ENCODE measurements around the gene KCNAB2. TPM values are rescaled to one million over a fixed set of nuclear protein-coding genes. Genes with fewer than 3 reads are reported as not detected.
A peak's percentile ranks its signal among the peaks of the same experiment; 100 is the strongest.

KCNAB2 gene
- total RNA-seq, 4 donors from 2014 or later: 10.9 to 12.6 (median 11.7) TPM

DNA sequence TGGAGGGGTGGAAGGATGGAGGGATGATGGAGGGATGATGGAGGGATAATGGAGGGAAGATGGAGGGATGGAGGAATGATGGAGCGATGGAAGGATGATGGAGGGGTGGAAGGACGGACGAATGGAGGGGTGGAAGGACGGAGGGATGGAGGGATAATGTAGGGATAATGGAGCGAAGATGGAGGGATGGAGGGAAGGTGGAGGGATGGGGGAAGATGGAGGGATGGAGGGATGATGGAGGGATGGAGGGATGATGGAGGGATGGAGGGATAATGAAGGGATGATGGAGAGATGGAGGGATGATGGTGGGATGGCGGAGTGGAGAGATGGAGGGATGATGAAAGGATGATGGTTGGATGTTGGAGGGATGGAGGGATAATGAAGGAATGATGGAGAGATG lies 61.3 kb downstream of the KCNAB2 start:
- no peak for ATAC-seq
- WGBS, 2 donors (ENCODE audit: low coverage in 1 of 2): 85 to 86% methylated on average over 5 to 6 of the region's 6 CpGs
- TF ChIP-seq POLR2AphosphoS5 (IDR thresholded peaks at IDR 0.05) (no peak), CTCF (IDR thresholded peaks at IDR 0.05) (no peak), POLR2A (IDR thresholded peaks at IDR 0.05) (no peak), EP300 (IDR thresholded peaks at IDR 0.05) (no peak)
- H3K36me3 ChIP-seq: peaks cover 0 to 9% of the 10 kb centered on the region in 2 donors
- H3K9me3 ChIP-seq: no peaks in the 10 kb centered on the region
- H3K4me1 ChIP-seq: no peaks in the 10 kb centered on the region
- peaks cover 46% of the 10 kb centered on the region for H3K27me3 ChIP-seq
- no peak overlapping the region for H3K27ac ChIP-seq
- no peak overlapping the region for H3K4me3 ChIP-seq

DNA sequence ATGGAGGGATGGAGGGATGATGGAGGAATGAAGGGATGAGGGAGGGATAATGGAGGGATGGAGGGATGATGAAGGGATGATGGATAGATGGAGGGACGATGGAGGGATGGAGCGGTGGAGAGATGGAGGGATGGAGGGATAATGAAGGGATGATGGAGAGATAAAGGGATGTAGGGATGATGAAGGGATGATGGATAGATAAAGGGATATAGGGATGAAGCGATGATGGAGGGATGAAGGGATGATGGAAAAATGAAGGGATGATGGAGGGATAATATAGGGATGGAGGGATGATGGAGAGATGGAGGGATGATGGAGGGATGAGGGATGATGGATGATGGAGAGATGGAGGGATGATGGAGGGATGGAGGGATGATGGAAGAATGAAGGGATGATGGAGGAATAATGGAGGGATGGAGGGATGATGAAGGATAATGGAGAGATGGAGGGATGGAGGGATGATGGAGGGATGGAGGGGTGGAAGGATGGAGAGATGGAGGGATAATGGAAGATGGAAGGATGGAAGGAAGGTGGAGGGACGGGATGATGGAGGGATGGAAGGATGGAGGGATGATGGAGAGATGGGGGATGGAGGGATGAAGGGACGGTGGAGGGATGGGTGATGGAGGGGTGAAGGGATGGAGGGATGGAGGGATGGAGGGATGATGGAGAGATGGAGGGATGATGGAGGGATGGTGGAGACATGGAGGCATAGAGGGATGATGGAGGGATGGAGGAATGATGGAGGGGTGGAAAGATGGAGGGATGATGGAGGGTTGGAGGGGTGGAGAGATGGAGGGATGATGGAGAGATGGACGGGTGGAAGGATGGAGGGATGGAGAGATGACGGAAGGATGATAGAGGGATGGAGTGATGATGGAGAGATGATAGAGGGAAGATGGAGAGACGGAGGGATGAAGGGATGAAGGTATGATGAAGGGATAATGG lies 62.0 kb downstream of the KCNAB2 start:
- 78 to 87% methylated on average over 5 to 8 of the region's 8 CpGs for WGBS, 2 donors (ENCODE audit: low coverage in 1 of 2)
- H3K27me3 ChIP-seq: peaks cover 39% of the 10 kb centered on the region
- no peak for ATAC-seq

DNA sequence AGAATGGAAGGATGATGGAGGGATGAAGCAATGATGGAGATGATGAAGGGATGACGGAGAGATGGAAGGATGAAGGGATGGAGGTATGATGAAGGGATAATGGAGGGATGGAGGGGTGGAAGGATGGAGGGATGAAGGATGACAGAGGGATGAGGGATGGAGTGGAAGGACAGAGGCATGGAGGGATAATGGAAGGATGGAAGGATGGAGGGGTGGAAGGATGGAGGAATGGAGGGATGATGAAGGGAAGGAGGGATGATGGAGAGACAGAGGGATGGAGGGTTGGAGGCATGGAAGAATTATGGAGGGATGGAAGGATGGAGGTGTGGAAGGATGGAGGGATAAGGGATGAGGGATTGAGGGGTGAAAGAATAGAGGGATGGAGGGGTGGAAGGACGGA lies 62.8 kb downstream of the KCNAB2 start:
- TF ChIP-seq CTCF (IDR thresholded peaks at IDR 0.05) (no peak), EP300 (IDR thresholded peaks at IDR 0.05) (no peak), POLR2A (IDR thresholded peaks at IDR 0.05) (no peak), POLR2AphosphoS5 (IDR thresholded peaks at IDR 0.05) (no peak)
- Histone ChIP-seq H3K4me3 (no peak overlapping the region), H3K27me3 (peaks cover 31% of the 10 kb centered on the region), H3K4me1 (no peaks in the 10 kb centered on the region), H3K36me3 (peaks cover 0 to 9% of the 10 kb centered on the region in 2 donors), H3K9me3 (no peaks in the 10 kb centered on the region), H3K27ac (no peak overlapping the region)
- ATAC-seq: no peak
- WGBS, 2 donors (ENCODE audit: low coverage in 1 of 2): 57 to 73% methylated on average over 2 of the region's 2 CpGs

More for the DNA sequence above, 62.0 kb downstream of the KCNAB2 start:
- Histone ChIP-seq H3K4me1 (no peaks in the 10 kb centered on the region), H3K4me3 (no peak overlapping the region), H3K27ac (no peak overlapping the region), H3K9me3 (no peaks in the 10 kb centered on the region), H3K36me3 (peaks cover 0 to 9% of the 10 kb centered on the region in 2 donors)
- no peak for TF ChIP-seq POLR2AphosphoS5 (IDR thresholded peaks at IDR 0.05)
- no peak for TF ChIP-seq EP300 (IDR thresholded peaks at IDR 0.05)

DNA sequence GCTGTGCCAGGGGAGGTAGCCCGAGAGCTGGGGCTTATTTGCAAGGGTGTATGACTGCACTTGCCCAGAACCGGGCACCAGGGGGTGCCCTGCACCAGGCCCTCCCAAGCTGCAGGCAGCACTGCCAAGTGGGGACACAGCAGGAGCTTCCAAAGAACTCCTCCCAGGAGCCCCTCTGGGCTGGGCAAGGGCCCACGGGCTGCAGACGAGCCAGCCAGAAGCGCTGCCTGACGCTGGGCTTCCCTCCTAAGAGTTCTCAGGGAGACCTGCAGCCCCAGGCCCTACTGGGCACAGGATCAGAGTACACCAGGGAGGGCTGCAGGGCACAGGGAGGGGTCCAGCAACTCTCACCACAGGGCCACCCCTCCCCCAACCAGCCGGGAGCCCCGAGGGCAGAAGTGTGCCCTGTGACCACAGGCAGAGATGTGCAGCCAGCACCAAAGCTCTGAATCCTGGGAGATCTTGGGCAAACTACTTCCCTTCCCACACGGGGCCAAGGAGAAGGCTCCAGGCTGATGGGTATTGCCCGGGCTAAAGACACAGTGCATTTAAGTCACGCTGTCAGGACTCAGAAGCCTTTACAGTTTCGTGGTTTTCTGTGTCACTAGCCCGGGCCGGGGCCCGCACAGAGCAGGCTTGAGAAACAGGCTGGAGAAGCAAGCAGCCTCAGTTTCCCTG lies 63.4 kb downstream of the KCNAB2 start:
- peaks cover 25% of the 10 kb centered on the region for H3K27me3 ChIP-seq
- no peak for ATAC-seq
- 21 to 63% methylated on average over 2 of the region's 15 CpGs for WGBS, 2 donors (ENCODE audit: low coverage in 1 of 2)

More for the DNA sequence above, 63.4 kb downstream of the KCNAB2 start:
- TF ChIP-seq CTCF (IDR thresholded peaks at IDR 0.05) (peak in 2 of 4 experiments; percentile 13 to 40), EP300 (IDR thresholded peaks at IDR 0.05) (no peak)
- H3K36me3 ChIP-seq: peaks cover 0 to 9% of the 10 kb centered on the region in 2 donors
- H3K4me1 ChIP-seq: no peaks in the 10 kb centered on the region
- no peak overlapping the region for H3K4me3 ChIP-seq
- no peaks in the 10 kb centered on the region for H3K9me3 ChIP-seq
- H3K27ac ChIP-seq: no peak overlapping the region
